SK-N-SH (cell line): ENCODE measurements around the gene ZMIZ1. TPM values are rescaled to one million over a fixed set of nuclear protein-coding genes. Genes with fewer than 3 reads are reported as not detected.

ENCODE experiments used
- CTCF ChIA-PET: fragments of 300-600, 350-600 bp; formaldehyde crosslinking; extraction: SDS; loops from one replicate; lab custom pipeline; 2021; lab: Yijun Ruan, JAX
- POLR2A ChIA-PET: fragments of 350-600 bp; sonication (Branson Sonifier 250); formaldehyde crosslinking; extraction: SDS; loops from one replicate; lab custom pipeline; 2020; ENCODE audit warnings: antibody characterized with exemption, inconsistent platforms; lab: Yijun Ruan, JAX
- DNase-seq: peaks from one replicate; pipeline ENCODE4 v3.0.0; 2012
- H2AFZ ChIP-seq: fragments of 200-600 bp; sonication (generic); 2 replicates; pipeline ENCODE4 v1.8.1; 2016; ENCODE audit warnings: antibody characterized with exemption, mild to moderate bottlenecking, low read depth
- H3F3A ChIP-seq: fragments of 200-600 bp; sonication (generic); replicated peaks from 2 replicates; pipeline ENCODE3; 2016; ENCODE audit warnings: antibody characterized with exemption, mild to moderate bottlenecking; ENCODE audit not compliant: insufficient read depth
- H3K27ac ChIP-seq, 2 experiments: fragments of 200-500 bp in 1 of 2; fragments of 200-600 bp in 1 of 2; sonication (Bioruptor generic) in 1 of 2; sonication (generic), shearing (Covaris generic) in 1 of 2; 2 replicates each; pipeline versions ENCODE4 v1.5.1 to v1.6.1; 2014 to 2016; ENCODE audit warnings: low read depth in 2 of 2, inconsistent platforms in 1 of 2, low read length in 1 of 2, mild to moderate bottlenecking in 1 of 2, mixed read lengths in 1 of 2
- H3K27me3 ChIP-seq: fragments of 200-600 bp; sonication (generic), shearing (Covaris generic); 2 replicates; pipeline ENCODE4 v1.6.1; 2016; ENCODE audit warnings: mixed run types; ENCODE audit not compliant: insufficient read depth
- H3K36me3 ChIP-seq, 2 experiments: fragments of 200-500 bp in 1 of 2; fragments of 200-600 bp in 1 of 2; sonication (Bioruptor generic) in 1 of 2; sonication (generic) in 1 of 2; replicated peaks in 1 of 2; 2 replicates each; pipeline versions ENCODE3 to v1.5.1; 2014 to 2016; ENCODE audit warnings: low read length in 1 of 2, mild to moderate bottlenecking in 1 of 2; ENCODE audit not compliant: insufficient read depth in 2 of 2, control insufficient read depth in 1 of 2
- H3K4me1 ChIP-seq, 2 experiments: fragments of 200-500 bp in 1 of 2; fragments of 200-600 bp in 1 of 2; sonication (Bioruptor generic) in 1 of 2; sonication (generic), shearing (Covaris generic) in 1 of 2; 2 replicates each; pipeline versions ENCODE4 v1.5.1 to v1.6.1; 2014 to 2016; ENCODE audit warnings: low read depth in 1 of 2, low read length in 1 of 2, mixed run types in 1 of 2; ENCODE audit not compliant: insufficient read depth in 2 of 2, control insufficient read depth in 1 of 2
- H3K4me2 ChIP-seq: fragments of 200-600 bp; sonication (generic), shearing (Covaris generic); 2 replicates; pipeline ENCODE4 v1.6.1; 2017; ENCODE audit warnings: mixed run types
- H3K4me3 ChIP-seq, 2 experiments: fragments of 200-500 bp in 1 of 2; fragments of 200-600 bp in 1 of 2; sonication (Bioruptor generic) in 1 of 2; sonication (generic), shearing (Covaris generic) in 1 of 2; 2 replicates each; pipeline versions ENCODE4 v1.5.1 to v1.8.1; 2014 to 2016; ENCODE audit warnings: low read depth in 2 of 2, inconsistent platforms in 1 of 2, low read length in 1 of 2, mild to moderate bottlenecking in 1 of 2, mixed read lengths in 1 of 2, moderate library complexity in 1 of 2
- H3K79me2 ChIP-seq: fragments of 200-600 bp; sonication (generic); 2 replicates; pipeline ENCODE4 v1.8.1; 2017; ENCODE audit warnings: mild to moderate bottlenecking; ENCODE audit not compliant: insufficient read depth
- H3K9ac ChIP-seq: fragments of 200-600 bp; sonication (generic); 2 replicates; pipeline ENCODE4 v1.6.1; 2017; ENCODE audit warnings: mixed run types
- H3K9me2 ChIP-seq: fragments of 200-600 bp; sonication (generic); 2 replicates; pipeline ENCODE4 v1.6.1; 2017; ENCODE audit warnings: mixed run types
- H3K9me3 ChIP-seq: fragments of 200-600 bp; sonication (generic); 2 replicates; pipeline ENCODE4 v1.6.1; 2017; ENCODE audit warnings: mixed run types, mild to moderate bottlenecking, moderate library complexity
- H4K20me1 ChIP-seq: fragments of 200-600 bp; sonication (generic); 2 replicates; pipeline ENCODE4 v1.6.1; 2017; ENCODE audit warnings: mild to moderate bottlenecking, mixed run types; ENCODE audit not compliant: insufficient read depth
- CHD2 ChIP-seq: fragments of 150-350 bp; IDR thresholded peaks from 2 replicates; pipeline ENCODE4 v1.6.1; 2018; ENCODE audit warnings: low read length; ENCODE audit not compliant: partially characterized antibody
- EP300 ChIP-seq, 2 experiments: IDR thresholded peaks; 2 replicates each; pipeline versions ENCODE4 v1.4.0 to v1.6.1; 2012; ENCODE audit warnings: borderline replicate concordance in 1 of 2, low read depth in 1 of 2, low read length in 1 of 2
- FOXJ3 ChIP-seq: sonication (generic); formaldehyde crosslinking; IDR thresholded peaks from 2 replicates; pipeline ENCODE4 v1.5.1; 2020; ENCODE audit warnings: mild to moderate bottlenecking, missing genetic modification reagents
- GATA2 ChIP-seq: sonication (generic); formaldehyde crosslinking; IDR thresholded peaks from 2 replicates; pipeline ENCODE4 v1.5.0; 2020; ENCODE audit warnings: mild to moderate bottlenecking, missing genetic modification reagents
- MEF2A ChIP-seq: IDR thresholded peaks from 2 replicates; pipeline ENCODE4 v1.4.0; 2012; ENCODE audit warnings: low read depth, borderline replicate concordance
- NRF1 ChIP-seq: IDR thresholded peaks from 2 replicates; pipeline ENCODE4 v1.6.1; 2012; ENCODE audit warnings: low read depth, mild to moderate bottlenecking, low read length
- RAD21 ChIP-seq: IDR thresholded peaks from 2 replicates; pipeline ENCODE4 v1.6.1; 2012; ENCODE audit warnings: mild to moderate bottlenecking, low read length
- SMC3 ChIP-seq: IDR thresholded peaks from 2 replicates; pipeline ENCODE4 v1.6.1; 2012; ENCODE audit warnings: low read depth, low read length, improper control_type of control experiment
- TCF12 ChIP-seq: IDR thresholded peaks from 2 replicates; pipeline ENCODE4 v1.4.0; 2012
- WGBS: methylation state at CpG from one replicate; pipeline ENCODE4 v1.1.6; 2017; ENCODE audit warnings: low lambda C conversion rate; 5-methylcytosine and 5-hydroxymethylcytosine counted together
- polyA plus RNA-seq, 3 experiments: library from polyadenylated mRNA; depleted of rRNA; stranded (reverse); fragments of >200 nt; gene quantifications; 2 replicates each; pipeline ENCODE4 v1.2.3, GENCODE V29; 2012
- TF ChIP-seq, protein P1 (sequence below): IDR thresholded peaks from 2 replicates; pipeline ENCODE4 v1.4.0; 2012; ENCODE audit warnings: low read depth, borderline replicate concordance
- TF ChIP-seq, protein P2 (sequence below): fragments of 200-600 bp; sonication (generic); IDR thresholded peaks from 2 replicates; pipeline ENCODE4 v1.6.1; 2017; ENCODE audit warnings: antibody characterized with exemption, mild to moderate bottlenecking, moderate library complexity
- TF ChIP-seq, protein P3 (sequence below): IDR thresholded peaks from 2 replicates; pipeline ENCODE4 v1.4.0; 2012; ENCODE audit warnings: low read depth, borderline replicate concordance
- TF ChIP-seq, protein P4 (sequence below): IDR thresholded peaks from 2 replicates; pipeline ENCODE4 v1.6.1; 2012; ENCODE audit warnings: mild to moderate bottlenecking, low read depth, low read length, moderate library complexity

ZMIZ1 gene
- polyA plus RNA-seq, 1 of the 3 experiments (the other 2 are of a cell fraction): 23.5 TPM

DNA sequence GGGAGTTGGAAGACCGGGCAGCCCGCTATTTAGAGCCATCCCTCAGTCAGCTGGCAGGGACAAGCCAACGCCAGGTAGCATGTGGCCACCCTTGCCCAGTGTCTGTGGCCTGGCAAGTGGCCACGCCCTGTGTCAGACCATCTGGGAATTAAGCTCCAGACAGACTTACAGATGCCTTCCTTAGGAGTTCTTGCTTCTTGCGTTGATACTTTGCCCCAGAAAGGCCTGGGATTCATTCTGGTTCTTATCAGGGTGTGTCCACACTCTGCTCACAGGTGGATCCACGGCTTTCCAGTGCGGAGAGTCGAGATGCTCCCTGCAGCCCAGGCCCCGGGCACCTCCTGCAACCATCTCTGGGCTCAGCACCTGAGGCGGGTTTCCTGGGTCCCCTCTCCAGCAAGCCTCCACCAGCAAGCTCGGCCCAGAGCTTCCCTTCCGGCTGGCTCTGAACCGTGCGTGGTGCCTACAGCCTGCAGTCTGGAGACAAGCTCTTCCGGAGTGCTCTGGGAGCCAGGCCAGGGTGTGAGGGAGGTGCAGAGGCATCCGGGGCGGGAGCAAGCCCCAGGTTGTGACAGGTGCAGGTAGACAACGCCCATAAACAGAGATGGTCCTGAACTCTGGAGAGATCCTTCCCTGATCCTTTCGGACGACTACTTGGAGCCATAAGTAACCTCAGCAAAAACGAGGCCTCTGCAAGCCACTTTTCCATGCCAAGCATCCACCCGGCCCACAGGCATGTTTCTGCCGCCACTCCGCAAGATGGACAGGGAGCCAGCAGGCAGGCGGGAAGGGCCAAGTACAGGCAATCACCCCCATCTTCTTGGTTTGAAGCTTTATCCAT lies 246.2 kb downstream of the ZMIZ1 start:
- Histone ChIP-seq H3K4me1 (peaks cover 19 to 70% of the 10 kb centered on the region in 2 experiments; a peak in 3 of 4 replicates), H3K27ac (peak overlapping the region in 1 of 2 experiments; percentile 64; a peak in 2 of 4 replicates), H2AFZ (no peak overlapping the region), H3K4me3 (no peak overlapping the region), H3K4me2 (no peak overlapping the region), H3K9ac (no peak overlapping the region), H3K36me3 (peaks cover 5 to 46% of the 10 kb centered on the region in 2 experiments), H3K27me3 (no peaks in the 10 kb centered on the region), H3K9me2 (no peaks in the 10 kb centered on the region), H3F3A (peaks cover 44% of the 10 kb centered on the region), H4K20me1 (no peaks in the 10 kb centered on the region), H3K9me3 (no peaks in the 10 kb centered on the region), H3K79me2 (no peaks in the 10 kb centered on the region)
- CTCF ChIA-PET: interaction anchor here (0.6 to 1.7 kb wide), 4 partner anchors 11 to 30 kb away, joined by 3 to 5 read pairs (median 4); no protein-coding TSS in a partner anchor
- WGBS: 90% methylated on average over 16 of the region's 25 CpGs
- no peak for DNase-seq
- POLR2A ChIA-PET: interaction anchor here (1.3 kb wide), 1 partner anchor 15 kb away, joined by 3 read pairs; no protein-coding TSS in a partner anchor
- TF ChIP-seq GATA2 (CRISPR knock-in tag): no peak
- TF ChIP-seq, protein P1, sequence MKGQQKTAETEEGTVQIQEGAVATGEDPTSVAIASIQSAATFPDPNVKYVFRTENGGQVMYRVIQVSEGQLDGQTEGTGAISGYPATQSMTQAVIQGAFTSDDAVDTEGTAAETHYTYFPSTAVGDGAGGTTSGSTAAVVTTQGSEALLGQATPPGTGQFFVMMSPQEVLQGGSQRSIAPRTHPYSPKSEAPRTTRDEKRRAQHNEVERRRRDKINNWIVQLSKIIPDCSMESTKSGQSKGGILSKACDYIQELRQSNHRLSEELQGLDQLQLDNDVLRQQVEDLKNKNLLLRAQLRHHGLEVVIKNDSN: no peak
- TF ChIP-seq MEF2A: no peak
- TF ChIP-seq CHD2: no peak
- TF ChIP-seq, protein P2, sequence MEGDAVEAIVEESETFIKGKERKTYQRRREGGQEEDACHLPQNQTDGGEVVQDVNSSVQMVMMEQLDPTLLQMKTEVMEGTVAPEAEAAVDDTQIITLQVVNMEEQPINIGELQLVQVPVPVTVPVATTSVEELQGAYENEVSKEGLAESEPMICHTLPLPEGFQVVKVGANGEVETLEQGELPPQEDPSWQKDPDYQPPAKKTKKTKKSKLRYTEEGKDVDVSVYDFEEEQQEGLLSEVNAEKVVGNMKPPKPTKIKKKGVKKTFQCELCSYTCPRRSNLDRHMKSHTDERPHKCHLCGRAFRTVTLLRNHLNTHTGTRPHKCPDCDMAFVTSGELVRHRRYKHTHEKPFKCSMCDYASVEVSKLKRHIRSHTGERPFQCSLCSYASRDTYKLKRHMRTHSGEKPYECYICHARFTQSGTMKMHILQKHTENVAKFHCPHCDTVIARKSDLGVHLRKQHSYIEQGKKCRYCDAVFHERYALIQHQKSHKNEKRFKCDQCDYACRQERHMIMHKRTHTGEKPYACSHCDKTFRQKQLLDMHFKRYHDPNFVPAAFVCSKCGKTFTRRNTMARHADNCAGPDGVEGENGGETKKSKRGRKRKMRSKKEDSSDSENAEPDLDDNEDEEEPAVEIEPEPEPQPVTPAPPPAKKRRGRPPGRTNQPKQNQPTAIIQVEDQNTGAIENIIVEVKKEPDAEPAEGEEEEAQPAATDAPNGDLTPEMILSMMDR: no peak
- no peak for TF ChIP-seq TCF12
- no peak for TF ChIP-seq NRF1
- no peak for TF ChIP-seq FOXJ3 (CRISPR knock-in tag)

DNA sequence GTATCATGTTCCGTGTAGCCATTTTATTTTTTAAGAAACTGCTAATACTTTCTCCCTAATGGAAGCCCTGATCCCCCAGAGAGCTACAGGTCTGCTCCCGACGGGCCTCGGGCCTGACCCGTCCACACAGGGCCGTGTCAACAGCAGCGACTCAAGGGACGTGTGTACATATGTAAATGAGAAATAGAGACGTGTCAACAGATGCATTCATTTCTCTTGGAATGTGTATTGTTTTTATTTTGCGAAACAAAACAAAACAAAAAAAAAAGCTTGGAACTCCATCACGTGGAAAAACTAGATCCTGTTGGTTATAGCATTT lies 246.8 kb downstream of the ZMIZ1 start:
- Histone ChIP-seq H3K9me2 (no peaks in the 10 kb centered on the region), H3K4me1 (peaks cover 24 to 65% of the 10 kb centered on the region in 2 experiments; a peak in 3 of 4 replicates), H3K9ac (no peak overlapping the region), H3F3A (peaks cover 49% of the 10 kb centered on the region), H3K27me3 (no peaks in the 10 kb centered on the region), H3K27ac (peak overlapping the region in 1 of 2 experiments; percentile 5; a peak in 1 of 4 replicates), H3K4me3 (no peak overlapping the region), H3K9me3 (no peaks in the 10 kb centered on the region), H3K4me2 (no peak overlapping the region), H3K36me3 (peaks cover 5 to 40% of the 10 kb centered on the region in 2 experiments), H4K20me1 (no peaks in the 10 kb centered on the region), H3K79me2 (no peaks in the 10 kb centered on the region), H2AFZ (no peak overlapping the region)
- 94% methylated on average over 11 of the region's 11 CpGs for WGBS
- ChIA-PET POLR2A (interaction anchor here (1.3 kb wide), 1 partner anchor 16 kb away, joined by 3 read pairs; no protein-coding TSS in a partner anchor), CTCF (interaction anchor here (1.5 to 1.7 kb wide), 2 partner anchors 21 to 29 kb away, joined by 4 to 5 read pairs; no protein-coding TSS in a partner anchor)
- no peak for DNase-seq
- TF ChIP-seq, protein P2: no peak
- TF ChIP-seq EP300 (IDR thresholded peaks at IDR 0.05; ENCODE audit: borderline replicate concordance in 1 of 2, low read depth in 1 of 2, low read length in 1 of 2) (no peak), RAD21 (no peak), GATA2 (CRISPR knock-in tag) (no peak), SMC3 (no peak)
- TF ChIP-seq, protein P3, sequence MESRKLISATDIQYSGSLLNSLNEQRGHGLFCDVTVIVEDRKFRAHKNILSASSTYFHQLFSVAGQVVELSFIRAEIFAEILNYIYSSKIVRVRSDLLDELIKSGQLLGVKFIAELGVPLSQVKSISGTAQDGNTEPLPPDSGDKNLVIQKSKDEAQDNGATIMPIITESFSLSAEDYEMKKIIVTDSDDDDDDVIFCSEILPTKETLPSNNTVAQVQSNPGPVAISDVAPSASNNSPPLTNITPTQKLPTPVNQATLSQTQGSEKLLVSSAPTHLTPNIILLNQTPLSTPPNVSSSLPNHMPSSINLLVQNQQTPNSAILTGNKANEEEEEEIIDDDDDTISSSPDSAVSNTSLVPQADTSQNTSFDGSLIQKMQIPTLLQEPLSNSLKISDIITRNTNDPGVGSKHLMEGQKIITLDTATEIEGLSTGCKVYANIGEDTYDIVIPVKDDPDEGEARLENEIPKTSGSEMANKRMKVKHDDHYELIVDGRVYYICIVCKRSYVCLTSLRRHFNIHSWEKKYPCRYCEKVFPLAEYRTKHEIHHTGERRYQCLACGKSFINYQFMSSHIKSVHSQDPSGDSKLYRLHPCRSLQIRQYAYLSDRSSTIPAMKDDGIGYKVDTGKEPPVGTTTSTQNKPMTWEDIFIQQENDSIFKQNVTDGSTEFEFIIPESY: no peak
- TF ChIP-seq, protein P4, sequence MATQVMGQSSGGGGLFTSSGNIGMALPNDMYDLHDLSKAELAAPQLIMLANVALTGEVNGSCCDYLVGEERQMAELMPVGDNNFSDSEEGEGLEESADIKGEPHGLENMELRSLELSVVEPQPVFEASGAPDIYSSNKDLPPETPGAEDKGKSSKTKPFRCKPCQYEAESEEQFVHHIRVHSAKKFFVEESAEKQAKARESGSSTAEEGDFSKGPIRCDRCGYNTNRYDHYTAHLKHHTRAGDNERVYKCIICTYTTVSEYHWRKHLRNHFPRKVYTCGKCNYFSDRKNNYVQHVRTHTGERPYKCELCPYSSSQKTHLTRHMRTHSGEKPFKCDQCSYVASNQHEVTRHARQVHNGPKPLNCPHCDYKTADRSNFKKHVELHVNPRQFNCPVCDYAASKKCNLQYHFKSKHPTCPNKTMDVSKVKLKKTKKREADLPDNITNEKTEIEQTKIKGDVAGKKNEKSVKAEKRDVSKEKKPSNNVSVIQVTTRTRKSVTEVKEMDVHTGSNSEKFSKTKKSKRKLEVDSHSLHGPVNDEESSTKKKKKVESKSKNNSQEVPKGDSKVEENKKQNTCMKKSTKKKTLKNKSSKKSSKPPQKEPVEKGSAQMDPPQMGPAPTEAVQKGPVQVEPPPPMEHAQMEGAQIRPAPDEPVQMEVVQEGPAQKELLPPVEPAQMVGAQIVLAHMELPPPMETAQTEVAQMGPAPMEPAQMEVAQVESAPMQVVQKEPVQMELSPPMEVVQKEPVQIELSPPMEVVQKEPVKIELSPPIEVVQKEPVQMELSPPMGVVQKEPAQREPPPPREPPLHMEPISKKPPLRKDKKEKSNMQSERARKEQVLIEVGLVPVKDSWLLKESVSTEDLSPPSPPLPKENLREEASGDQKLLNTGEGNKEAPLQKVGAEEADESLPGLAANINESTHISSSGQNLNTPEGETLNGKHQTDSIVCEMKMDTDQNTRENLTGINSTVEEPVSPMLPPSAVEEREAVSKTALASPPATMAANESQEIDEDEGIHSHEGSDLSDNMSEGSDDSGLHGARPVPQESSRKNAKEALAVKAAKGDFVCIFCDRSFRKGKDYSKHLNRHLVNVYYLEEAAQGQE: no peak
